ENCODE results near the gene ARID5B. TPM values are rescaled to one million over a fixed set of nuclear protein-coding genes. Genes with fewer than 3 reads are reported as not detected.

The ARID5B gene
- total RNA-seq, 1 experiment from 2014 or later = 0.04 TPM

GRCh38 chr10:61869041-61869675 lies 32.3 kb upstream of the ARID5B start:
- no peaks in the 10 kb centered on the region for H3K9me3 Mint-ChIP-seq
- no peak overlapping the region for H4K8ac ChIP-seq (replicated peaks; ENCODE audit: insufficient read length, low read depth, low read length)
- H2AK5ac ChIP-seq (ENCODE audit: insufficient read length, low read length) = no peak overlapping the region
- no peaks in the 10 kb centered on the region for H3K36me3 Mint-ChIP-seq (ENCODE audit: insufficient read depth in 1 of 3, low read depth in 3 of 3)
- H3T11ph ChIP-seq (ENCODE audit: low read length) = no peak overlapping the region
- peaks cover 3% of the 10 kb centered on the region; the same call in 1 of the 2 replicates for H3K27me3 Mint-ChIP-seq (ENCODE audit: low read depth)
- no peak overlapping the region for H3K27ac Mint-ChIP-seq
- no peak overlapping the region for H3K14ac ChIP-seq (ENCODE audit: insufficient read depth, low read length)
- no peak overlapping the region for H2BK20ac ChIP-seq (ENCODE audit: low read depth, low read length, poor library complexity, severe bottlenecking)
- H4K20me1 ChIP-seq (ENCODE audit: control insufficient read depth, insufficient read depth, insufficient read length) = no peaks in the 10 kb centered on the region
- no peaks in the 10 kb centered on the region for H3K79me2 ChIP-seq (ENCODE audit: insufficient read depth, low read length)
- H4K5ac ChIP-seq (ENCODE audit: insufficient read length, low read depth, low read length) = no peak overlapping the region
- H2BK12ac ChIP-seq (ENCODE audit: insufficient read length, low read depth, low read length) = no peak overlapping the region
- no peak overlapping the region for H2AFZ ChIP-seq (ENCODE audit: low read length)
- H3K9ac ChIP-seq (ENCODE audit: extremely low read depth, insufficient read length, low read length) = no peak overlapping the region
- no peak overlapping the region for H3K18ac ChIP-seq (ENCODE audit: insufficient read length, low read depth, low read length)
- H3K4ac ChIP-seq (ENCODE audit: low read depth, low read length) = no peak overlapping the region
- H3K56ac ChIP-seq (ENCODE audit: insufficient read length, low read depth, low read length) = no peak overlapping the region
- H3K27ac ChIP-seq (ENCODE audit: insufficient read length, low read depth, low read length) = no peak overlapping the region
- TF ChIP-seq CTCF (conservative IDR thresholded peaks at IDR 0.05) = no peak
- no peaks in the 10 kb centered on the region for H3K9me3 ChIP-seq (ENCODE audit: control insufficient read depth, low read depth, low read length)
- H4K91ac ChIP-seq (ENCODE audit: insufficient read length, low read depth, low read length) = no peak overlapping the region
- no peaks in the 10 kb centered on the region for H3K27me3 ChIP-seq (ENCODE audit: insufficient read depth, low read length)
- DNase-seq = no peak
- no peak overlapping the region for H3K4me2 ChIP-seq (ENCODE audit: insufficient read depth, insufficient read length, low read length)
- H3K4me3 Mint-ChIP-seq = no peak overlapping the region
- no peak overlapping the region for H2BK5ac ChIP-seq (ENCODE audit: insufficient read length, low read length)
- H3K79me1 ChIP-seq (ENCODE audit: insufficient read depth, low read depth, low read length, poor library complexity, severe bottlenecking) = no peaks in the 10 kb centered on the region
- WGBS (ENCODE audit: extremely low coverage, insufficient read length, low lambda C conversion rate) = no CpG with 5 or more reads among the region's 8 CpGs
- H3K23me2 ChIP-seq (ENCODE audit: insufficient read length, low read depth, low read length, poor library complexity, severe bottlenecking) = no peaks in the 10 kb centered on the region
- peaks cover 0 to 3% of the 10 kb centered on the region in 2 experiments; a peak in 1 of 4 replicates for H3K4me1 Mint-ChIP-seq
- H2BK120ac ChIP-seq (ENCODE audit: low read depth, low read length, poor library complexity, severe bottlenecking) = no peak overlapping the region
- H3K23ac ChIP-seq (ENCODE audit: insufficient read length, low read depth, low read length) = no peak overlapping the region
- no peaks in the 10 kb centered on the region for H3K4me1 ChIP-seq (ENCODE audit: insufficient read depth, low read length)
- no peak overlapping the region for H2BK15ac ChIP-seq (ENCODE audit: low read depth, low read length)
